ENCODE measurements around the gene CCM2L. TPM values are rescaled to one million over a fixed set of nuclear protein-coding genes. Genes with fewer than 3 reads are reported as not detected.

CCM2L gene
- polyA plus RNA-seq, 1 experiment = not detected

DNA sequence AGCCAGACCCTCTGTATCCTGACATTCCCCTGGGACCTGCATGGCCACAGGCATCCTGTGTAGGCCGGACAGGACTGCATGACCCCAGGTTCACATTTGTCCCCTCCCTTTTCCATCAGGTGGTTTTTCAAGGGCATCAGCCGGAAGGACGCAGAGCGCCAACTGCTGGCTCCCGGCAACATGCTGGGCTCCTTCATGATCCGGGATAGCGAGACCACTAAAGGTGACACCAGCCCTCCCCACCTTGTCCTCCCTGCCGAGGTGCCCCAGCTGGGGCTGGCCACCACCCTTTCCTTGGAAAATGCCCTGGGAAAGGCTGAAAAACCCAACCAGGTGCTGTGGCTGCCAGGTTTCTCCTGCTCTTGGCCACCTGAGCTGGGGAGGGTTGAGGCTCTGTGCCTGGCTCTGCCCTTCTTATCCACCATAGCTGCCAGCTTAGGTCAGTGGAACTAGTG is 69.4 kb downstream of the CCM2L start:
- CTCF ChIA-PET = interaction anchor here (1.6 to 2.6 kb wide), 4 partner anchors 12 to 233 kb away, joined by 4 to 13 read pairs (median 7); no protein-coding TSS in a partner anchor
- H3K36me3 ChIP-seq (ENCODE audit: control insufficient read depth, insufficient read depth, low read length) = no peaks in the 10 kb centered on the region
- TF ChIP-seq, protein P1, sequence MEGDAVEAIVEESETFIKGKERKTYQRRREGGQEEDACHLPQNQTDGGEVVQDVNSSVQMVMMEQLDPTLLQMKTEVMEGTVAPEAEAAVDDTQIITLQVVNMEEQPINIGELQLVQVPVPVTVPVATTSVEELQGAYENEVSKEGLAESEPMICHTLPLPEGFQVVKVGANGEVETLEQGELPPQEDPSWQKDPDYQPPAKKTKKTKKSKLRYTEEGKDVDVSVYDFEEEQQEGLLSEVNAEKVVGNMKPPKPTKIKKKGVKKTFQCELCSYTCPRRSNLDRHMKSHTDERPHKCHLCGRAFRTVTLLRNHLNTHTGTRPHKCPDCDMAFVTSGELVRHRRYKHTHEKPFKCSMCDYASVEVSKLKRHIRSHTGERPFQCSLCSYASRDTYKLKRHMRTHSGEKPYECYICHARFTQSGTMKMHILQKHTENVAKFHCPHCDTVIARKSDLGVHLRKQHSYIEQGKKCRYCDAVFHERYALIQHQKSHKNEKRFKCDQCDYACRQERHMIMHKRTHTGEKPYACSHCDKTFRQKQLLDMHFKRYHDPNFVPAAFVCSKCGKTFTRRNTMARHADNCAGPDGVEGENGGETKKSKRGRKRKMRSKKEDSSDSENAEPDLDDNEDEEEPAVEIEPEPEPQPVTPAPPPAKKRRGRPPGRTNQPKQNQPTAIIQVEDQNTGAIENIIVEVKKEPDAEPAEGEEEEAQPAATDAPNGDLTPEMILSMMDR (IDR thresholded peaks at IDR 0.05; ENCODE audit: insufficient read depth, low read depth, low read length) = no peak
- no peak overlapping the region for H3K4me3 ChIP-seq (ENCODE audit: low read depth, low read length)
- DNase-seq (ENCODE audit: low read depth) = no peak
- POLR2A ChIA-PET = no interaction called here
- peaks cover 13% of the 10 kb centered on the region for H3K27me3 ChIP-seq (ENCODE audit: control insufficient read depth, insufficient read depth, low read length)

DNA sequence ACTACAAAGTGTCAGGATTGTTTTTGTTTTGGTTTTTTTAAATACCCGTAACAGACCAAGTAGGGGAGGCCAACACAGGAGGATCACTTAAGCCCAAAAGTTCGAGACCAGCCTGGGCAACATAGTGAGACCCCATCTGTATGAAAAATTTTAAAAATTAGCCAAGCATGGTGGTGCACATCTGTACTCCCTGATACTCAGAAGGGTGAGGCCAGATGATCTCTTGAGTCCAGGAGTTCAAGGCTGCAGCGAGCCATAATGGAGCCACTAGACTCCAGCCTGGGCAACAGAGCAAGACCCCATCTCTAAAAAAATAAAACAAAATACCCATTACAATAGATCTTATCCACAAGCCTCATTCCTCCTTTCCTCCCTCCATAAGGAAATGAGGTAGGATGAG is 70.5 kb downstream of the CCM2L start:
- ChIA-PET CTCF (interaction anchor here (1.6 to 2.6 kb wide), 4 partner anchors 11 to 234 kb away, joined by 4 to 13 read pairs (median 5); no protein-coding TSS in a partner anchor), POLR2A (no interaction called here)
- DNase-seq (ENCODE audit: low read depth) = no peak
- peaks cover 12% of the 10 kb centered on the region for H3K27me3 ChIP-seq (ENCODE audit: control insufficient read depth, insufficient read depth, low read length)
- H3K36me3 ChIP-seq (ENCODE audit: control insufficient read depth, insufficient read depth, low read length) = no peaks in the 10 kb centered on the region
- TF ChIP-seq, protein P1 (IDR thresholded peaks at IDR 0.05; ENCODE audit: insufficient read depth, low read depth, low read length) = no peak
- H3K4me3 ChIP-seq (ENCODE audit: low read depth, low read length) = no peak overlapping the region

Small RNAs within 50 kb of the gene (small RNA-seq; reads per million reads assigned to genes)
- not detected for gene RNA5SP481 (ENCODE audit: insufficient read length, low read depth, low replicate concordance)
- not detected for gene RNA5SP482 (ENCODE audit: insufficient read length, low read depth, low replicate concordance)

Other genes starting within 250 kb of the CCM2L start
- gene MYLK2, start 191.1 kb upstream of the CCM2L start, polyA plus RNA-seq (2011; rRNA removed) = 0.05 and 0.10 TPM in 2 replicates
- 0.05 TPM in 1 of 2 replicates, not detected in the other for gene FOXS1, start 164.8 kb upstream of the CCM2L start, polyA plus RNA-seq (2011; rRNA removed)
- 0.09 TPM in 1 of 2 replicates, not detected in the other for gene DUSP15, start 139.9 kb upstream of the CCM2L start, polyA plus RNA-seq (2011; rRNA removed)
- gene TTLL9, start 139.8 kb upstream of the CCM2L start, polyA plus RNA-seq (2011; rRNA removed) = 0.11 and 0.18 TPM in 2 replicates
- 13.9 and 16.5 TPM in 2 replicates for gene PDRG1, start 58.4 kb upstream of the CCM2L start, polyA plus RNA-seq (2011; rRNA removed)
- gene XKR7, start 42.3 kb upstream of the CCM2L start, polyA plus RNA-seq (2011; rRNA removed) = 0.01 TPM in 1 of 2 replicates, not detected in the other
- gene HCK, start 41.8 kb downstream of the CCM2L start, polyA plus RNA-seq (2011; rRNA removed) = 0.05 TPM in 1 of 2 replicates, not detected in the other
- 97.4 and 101 TPM in 2 replicates for gene TM9SF4, start 99.3 kb downstream of the CCM2L start, polyA plus RNA-seq (2011; rRNA removed)
- gene PLAGL2, start 197.3 kb downstream of the CCM2L start, polyA plus RNA-seq (2011; rRNA removed) = 3.1 and 3.5 TPM in 2 replicates
- 45.1 and 56.7 TPM in 2 replicates for gene POFUT1, start 197.4 kb downstream of the CCM2L start, polyA plus RNA-seq (2011; rRNA removed)